NCI-H524 (cell line): ENCODE data around the gene SMC1B.
"Not testable (repeated sequence)": the region's sequence is repeated elsewhere in the genome, so short reads cannot be mapped to it uniquely, and the experiment has no call there.

Experiments used
- DNase-seq, 2 experiments: peaks; one replicate each; lab custom pipeline; 2025; lab: John Stamatoyannopoulos, UW

Gene SMC1B

DNA sequence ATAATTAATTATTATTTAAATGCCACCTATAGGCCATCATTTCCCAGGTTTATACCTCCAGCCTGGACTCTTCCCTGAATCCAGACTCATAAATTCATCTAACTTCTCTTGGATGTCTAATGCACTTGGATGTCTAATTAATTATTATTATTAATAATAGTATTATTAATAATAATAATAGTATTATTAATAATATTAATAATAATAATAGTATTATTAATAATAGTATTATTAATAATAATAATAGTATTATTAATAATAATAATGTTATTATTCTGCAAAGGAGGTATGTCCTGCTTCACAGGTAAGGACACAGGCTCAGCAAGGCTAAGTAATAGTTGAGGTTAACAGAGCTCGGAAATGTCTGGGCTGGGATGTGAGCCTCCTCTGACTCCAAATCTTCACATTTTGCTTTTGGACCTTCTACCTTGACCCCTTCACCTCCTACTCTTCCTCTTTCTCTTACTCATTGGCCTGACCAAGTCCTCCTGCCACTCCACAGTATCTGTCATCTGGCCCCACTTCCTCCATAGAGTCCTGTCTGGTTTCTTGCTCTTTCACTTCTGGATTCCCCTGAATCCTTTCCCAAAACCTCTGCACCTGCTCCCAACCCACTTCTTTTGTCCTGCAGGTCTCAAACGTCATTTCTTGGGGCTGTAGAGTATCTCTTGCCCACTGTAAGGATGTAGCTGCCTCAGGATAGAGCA lies 8.1 kb upstream of the SMC1B start:
- DNase-seq, result no peak

DNA sequence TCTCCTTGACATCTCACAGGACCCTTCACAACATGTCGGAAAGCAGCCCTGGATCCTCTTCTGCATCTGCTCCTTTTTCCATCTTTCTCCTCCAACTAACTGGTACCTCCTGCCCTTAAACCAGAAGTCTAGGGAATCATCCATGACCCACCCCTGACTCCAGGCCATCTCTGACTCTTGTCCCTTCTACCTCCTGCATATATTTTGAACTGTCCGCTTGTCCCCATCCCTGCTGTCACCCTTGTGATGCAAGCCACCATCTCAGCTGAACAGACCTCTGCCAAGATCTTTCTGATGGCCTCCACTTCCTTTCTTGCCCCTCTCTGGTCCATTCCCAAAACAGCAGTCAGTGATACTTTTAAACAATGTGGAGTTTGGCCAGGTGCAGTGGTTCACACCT lies 7.1 kb upstream of the SMC1B start:
- DNase-seq, result no peak

DNA sequence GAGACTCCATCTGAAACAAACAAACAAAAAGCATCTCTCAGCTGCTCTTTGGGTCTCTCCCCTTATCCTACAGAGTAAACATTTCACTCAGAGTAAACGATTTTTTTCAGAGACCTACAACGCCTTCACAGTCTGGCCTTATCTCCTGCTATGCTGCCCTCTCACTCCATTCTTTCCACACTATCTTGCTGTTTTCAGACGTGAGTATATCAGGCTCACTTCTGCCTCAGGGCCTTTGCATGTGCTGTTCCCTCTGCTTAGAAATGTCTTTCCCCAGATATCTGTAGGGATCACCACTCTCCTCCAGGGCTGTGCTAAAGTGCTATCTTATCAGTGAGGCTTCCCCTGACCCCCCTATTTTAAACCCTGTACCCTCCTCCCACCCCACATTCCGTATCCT lies 6.6 kb upstream of the SMC1B start:
- no peak for DNase-seq

DNA sequence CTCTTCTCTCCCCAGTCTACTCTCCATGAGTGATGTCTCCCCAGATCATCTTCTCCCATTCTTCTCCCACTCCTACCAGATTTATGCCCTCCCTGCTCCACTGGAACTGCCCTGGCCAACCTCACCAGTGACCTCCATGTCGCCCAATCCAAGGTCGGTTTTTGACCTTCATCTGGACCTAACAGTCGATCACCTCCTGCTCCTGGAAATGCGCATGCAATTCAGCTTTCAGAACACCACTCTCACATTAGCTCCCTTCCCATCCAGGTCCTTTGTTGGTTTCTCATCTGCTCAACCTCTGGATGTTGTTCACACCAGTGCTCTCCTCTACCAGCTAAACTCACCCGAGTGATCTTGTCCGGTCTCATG lies 5.4 kb upstream of the SMC1B start:
- no peak for DNase-seq

DNA sequence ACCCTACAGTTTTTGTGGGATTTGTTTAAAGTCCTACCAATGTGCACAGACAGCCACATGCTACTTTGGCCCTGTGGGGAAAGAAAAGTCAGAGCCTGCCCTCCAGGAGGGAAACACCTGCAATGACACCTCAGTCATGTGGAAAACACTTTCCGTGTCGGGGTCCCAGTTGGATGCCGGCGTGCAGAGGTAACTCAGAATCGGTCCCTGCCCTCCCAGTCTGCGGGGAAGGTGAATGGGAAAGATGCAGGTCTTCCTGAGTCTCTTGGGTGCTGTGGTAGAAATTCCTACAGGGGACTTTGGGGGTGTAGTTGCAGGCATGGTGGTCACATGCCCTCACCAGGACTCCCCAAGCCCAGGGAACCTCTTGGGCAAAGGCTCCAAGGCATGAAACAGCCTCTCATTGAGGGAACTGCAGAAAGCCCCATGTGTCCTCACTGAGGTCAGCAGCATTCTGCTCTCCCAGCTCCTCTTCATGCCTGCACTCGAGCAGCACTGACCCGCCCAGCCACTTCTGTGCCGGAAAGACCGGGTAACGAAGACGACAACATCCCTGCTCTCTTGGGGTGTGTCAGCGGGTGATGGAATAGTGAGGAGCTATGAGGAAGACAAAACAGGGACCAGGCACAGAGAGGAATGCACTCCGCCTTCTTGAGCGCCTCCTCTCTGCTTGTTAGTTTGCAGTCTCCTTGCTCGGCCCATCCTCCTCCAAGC lies 4.8 kb upstream of the SMC1B start:
- no peak for DNase-seq

DNA sequence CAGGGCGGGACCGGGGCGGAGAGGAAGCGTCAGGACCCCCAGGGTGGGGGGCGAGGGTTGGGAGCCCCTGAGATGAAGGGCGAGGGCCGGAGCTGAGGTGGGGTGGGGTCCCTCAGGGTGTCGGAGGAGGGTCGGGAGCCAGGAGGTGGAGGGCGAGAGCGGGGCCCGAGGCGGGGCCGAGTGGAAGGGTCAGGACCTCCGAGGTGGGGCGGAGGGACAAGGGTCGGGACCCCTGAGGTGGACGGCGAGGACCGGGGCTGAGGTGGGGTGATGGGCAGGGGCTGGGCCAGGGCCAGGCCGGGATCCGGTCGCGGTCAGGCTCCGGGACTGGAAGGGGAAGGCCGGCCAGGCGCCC lies 409 bp downstream of the SMC1B start:
- no peak for DNase-seq

DNA sequence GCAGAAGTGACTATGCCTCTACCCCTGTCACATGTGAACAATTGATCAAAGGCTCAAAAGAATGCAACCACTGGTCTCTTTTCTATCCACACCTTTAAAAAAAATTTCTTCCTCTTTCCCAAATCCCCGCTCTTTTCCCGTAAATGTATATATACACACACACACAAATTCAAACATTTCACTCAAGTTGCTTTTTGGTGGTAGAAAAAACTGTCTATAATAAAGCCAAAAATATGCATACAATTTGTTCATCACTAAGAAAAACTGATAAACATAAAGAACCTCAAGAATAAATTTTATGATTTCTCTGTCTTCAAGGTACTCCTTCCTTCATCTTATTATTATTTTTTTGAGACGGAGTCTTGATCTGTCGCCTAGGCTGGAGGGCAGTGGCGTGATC lies 5.6 kb downstream of the SMC1B start:
- no peak for DNase-seq

DNA sequence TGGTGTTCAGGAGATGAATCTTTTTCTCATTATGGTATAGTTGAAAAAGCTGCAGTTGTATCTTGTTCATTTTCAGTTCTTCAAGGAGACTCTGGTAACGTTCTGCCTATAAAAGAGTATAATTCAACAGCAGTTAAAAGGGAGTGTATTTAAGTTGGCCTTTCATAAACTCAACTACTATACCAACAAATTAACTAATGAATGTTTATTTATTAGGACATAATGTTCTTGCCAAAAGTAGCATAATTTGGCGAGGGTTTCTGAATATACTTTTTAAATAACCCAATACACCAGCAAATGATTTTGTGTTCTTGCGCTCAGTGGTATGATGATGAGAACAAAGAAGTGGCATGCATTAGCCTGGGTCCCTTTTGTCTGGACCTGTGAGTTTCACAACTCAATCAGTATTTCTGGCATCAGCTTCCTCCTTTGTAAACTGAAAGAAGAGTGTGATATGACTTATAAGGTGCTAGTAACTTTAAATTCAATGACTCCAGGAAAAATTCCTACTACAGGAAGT lies 10.9 kb downstream of the SMC1B start:
- no peak for DNase-seq

DNA sequence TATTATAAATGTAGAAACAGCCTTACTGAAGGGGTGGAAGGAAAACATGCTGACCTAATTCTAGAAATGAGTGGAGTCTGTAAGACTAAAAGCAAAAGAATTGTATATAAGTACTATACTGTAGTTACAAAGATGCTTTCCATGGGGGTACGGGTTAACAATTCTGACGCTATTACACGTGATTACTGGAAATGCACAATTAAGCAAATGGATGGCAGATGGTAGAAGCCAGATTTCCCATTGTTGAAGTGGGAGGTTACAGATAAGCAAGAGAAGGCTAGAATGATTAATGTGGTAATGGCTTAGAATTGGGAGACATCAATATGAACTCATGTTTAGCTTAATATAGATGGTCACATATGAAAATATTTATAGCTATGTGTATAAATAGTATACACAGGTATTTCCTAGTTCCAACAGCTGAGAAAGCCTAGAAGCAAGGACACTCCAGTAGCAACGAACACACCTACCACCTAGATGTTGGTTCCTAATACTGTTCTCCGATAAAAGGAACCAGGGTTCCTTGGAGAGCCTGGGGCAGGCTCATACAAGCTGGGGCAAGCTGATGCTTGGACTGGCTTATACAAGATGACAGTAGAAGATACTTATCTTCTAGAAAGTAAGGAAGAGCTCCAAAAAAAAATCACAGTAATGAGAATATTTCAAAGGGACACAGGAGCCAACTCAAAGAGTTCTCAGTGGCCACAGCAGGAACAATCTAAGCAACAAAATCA lies 13.5 kb downstream of the SMC1B start:
- peak; percentile 86 to 95 for DNase-seq

DNA sequence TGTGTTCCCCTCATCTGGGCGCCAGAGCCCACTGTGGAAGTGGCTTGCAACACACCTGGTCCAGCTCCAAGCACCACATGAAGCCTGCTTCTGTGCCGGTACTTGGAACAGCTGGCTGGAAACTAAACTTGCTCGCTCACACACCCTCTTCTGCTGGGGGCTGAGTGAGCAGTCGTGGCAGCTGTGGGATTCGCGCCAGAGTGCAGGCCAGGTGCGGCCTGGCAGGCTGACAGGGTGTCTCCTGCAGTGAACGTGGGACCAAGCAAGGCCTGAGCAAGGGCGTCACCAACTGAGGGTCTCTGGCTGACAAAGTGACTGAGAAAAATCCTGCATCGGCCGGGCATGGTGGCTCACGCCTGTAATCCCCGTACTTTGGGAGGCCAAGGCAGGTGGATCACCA lies 15.2 kb downstream of the SMC1B start:
- DNase-seq, result peak; percentile 40 to 85

DNA sequence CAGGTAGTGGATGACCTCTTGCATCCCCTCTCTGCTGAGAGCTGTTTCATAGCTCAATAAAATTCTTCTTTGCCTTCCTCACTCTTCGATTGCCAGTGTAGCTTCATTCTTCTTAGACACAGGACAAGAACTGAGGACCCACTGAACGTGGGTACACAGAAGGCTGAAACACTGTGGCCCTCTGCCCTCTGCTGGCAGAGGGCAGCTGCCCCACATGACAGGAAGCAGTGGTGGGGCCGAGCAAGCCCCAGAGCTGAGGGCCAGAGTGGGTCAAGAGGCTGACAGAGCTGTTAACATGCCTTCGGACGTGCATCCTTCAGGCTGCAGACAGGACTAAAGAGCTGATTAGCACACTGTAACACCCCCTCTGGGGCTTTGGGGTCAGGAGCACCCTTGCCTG lies 15.6 kb downstream of the SMC1B start:
- no peak for DNase-seq

DNA sequence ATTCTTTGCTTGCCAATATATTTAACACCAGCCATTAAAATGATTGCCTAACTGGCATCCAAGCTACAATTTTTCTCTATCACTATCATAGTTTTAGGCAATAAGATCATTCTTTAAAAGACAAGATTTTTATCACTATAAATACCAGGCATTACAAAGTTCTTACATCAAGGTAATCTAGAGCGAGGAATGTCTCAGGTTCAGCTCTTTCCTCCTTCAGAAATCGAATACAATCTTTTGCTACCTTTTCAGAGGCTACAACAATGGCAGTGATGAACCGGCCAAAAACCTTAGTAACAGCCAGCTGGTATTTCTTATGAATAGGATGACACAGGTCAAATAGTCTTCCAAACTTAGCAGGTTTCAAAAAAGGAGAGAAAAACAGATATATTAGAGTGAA lies 23.9 kb downstream of the SMC1B start:
- DNase-seq, result no peak

DNA sequence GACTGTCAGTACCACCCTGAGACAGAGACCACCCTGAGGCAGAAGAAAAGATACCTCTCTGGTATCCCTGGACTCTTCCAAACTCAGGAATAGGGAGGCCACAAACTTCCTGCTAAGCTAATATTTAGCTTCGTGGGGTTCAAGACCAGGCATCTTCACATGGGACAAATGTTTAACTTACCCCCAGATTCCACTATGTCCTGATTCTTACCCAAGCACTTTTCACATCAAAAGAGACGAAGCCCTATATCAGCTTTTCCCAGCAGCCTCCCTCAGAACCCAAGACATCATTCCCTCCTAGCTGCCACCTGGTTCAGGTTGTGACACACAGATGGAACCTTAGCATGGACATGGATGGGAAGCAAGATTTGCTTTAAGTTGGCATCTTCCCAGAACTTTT lies 32.1 kb downstream of the SMC1B start:
- DNase-seq, result no peak

DNA sequence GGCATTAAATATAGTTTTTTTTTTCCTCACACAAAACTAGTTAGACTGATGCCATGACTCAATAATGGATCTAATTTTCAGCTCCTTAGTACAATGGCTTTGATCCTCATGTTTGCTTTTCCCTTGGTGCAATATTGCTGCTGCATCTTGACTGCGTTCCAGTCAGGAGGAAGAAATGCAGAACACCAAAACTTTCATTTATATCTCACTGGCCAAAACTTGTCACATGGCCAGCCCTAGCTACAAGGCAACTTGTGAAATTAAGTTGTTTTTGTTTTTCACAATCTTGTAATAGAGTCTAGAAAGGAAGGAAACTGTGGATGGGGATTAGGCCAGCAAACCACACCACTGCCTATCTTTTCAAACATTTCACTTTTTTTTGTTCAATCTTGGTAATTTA lies 36.7 kb downstream of the SMC1B start:
- DNase-seq, result no peak

DNA sequence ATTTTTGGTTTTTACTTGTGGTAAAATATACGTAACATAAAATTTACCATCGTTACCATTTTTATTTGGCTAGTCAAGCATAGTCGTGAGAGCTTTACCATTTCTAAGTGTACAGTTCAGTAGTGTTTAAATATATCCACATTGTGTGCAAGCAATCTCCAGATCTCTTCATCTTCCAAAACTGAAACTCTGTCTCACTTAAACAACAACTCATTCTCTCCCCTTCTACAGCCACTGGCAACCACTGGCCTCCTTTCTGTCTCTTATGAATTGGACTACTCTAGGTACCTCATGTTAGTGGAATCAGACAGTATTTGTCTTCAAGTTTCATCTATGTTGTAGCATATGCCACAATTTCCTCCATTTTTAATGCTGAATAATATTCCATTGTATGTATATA lies 37.4 kb downstream of the SMC1B start:
- no peak for DNase-seq

DNA sequence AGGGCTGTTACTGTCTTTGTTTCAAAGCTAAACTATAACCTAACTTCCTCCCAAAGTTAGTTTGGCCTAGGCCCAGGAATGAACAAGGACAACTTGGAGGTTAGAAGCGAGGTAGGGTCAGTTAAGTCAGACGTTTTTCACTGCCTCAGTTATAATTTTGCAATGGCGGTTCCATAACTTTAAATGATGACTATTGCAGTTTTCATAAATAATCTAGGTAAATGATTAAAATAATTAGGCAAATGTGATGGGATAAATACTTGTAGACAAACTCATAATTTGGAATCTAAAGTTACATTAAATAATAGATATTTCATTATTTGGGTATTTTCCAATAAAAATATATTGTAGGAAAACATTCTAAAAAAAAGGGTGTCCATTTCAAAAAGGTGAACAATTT lies 39.8 kb downstream of the SMC1B start:
- DNase-seq, result not testable (repeated sequence)

DNA sequence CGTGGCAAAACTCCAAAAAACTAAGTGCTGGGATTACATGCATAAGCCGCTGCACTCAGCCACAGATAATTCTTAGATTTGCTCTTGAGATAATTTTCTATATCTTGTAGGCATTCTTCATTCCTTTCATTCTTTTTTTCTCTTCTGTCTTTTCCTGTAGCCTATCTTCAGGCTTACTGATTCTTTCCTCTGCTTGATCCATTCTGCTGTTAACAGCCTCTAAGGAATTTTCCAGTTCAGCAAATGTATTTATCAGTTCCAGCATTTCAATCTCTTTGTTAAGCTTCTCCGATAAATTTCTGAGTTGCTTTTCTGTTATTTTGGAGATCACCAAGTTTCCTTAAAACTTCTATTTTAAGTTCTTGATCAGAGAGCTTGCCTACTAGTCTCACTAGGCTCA lies 46.7 kb downstream of the SMC1B start:
- no peak for DNase-seq

DNA sequence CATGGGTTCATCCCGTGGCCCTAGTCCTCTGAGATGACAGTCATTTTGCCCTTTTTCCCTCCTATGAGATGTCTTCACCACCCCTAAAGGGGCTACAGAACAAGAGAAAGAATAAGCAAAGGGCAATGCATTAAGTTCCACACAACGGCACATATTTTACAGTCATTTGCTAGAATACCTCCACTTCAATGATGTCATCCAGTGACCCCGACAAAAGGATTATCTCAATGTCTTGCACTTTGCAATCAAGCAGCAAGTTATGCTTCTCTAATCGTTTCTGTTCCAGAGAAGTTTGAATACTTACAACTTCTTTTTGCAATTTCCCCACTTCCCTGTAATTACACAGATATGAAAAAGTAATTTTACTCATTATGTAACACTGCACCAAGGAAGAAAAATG lies 53.8 kb downstream of the SMC1B start:
- no peak for DNase-seq

DNA sequence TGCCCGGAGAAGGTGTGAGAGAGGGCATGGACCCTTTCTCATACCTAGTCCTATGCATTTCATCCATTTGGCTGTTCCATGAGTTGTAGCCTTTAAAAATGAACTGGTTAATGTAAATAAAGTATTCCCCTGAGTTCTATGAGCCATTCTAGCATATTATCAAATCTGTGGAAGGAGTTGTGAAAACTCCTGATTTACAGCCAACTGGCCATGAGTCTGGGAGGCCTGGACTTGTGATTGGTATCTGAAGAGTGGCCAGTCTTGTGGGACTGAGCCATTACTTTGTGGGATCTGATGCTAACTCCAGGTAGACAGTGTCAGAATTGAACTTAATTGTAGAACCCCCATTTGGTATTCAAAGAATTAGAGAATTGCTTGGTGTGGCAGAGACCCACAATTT lies 55.3 kb downstream of the SMC1B start:
- DNase-seq, result no peak

DNA sequence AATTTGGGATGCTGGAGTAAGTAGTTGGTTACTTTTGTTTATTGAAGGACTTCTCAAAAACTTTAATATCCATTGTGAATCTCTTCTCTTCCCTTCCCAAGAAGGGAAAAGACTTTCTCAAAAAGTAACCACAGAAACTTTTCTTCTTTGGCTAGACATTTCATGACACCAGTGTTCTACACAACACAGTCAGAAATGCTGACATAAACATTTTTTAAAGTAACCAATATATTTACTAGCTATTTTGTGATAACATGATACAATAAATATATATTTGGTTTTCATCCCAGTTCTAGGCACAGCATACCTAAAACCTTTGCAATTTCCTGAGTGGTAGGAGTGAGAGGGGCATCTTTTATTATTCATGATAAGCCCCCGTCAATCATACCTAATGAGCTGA lies 55.9 kb downstream of the SMC1B start:
- DNase-seq, result no peak

DNA sequence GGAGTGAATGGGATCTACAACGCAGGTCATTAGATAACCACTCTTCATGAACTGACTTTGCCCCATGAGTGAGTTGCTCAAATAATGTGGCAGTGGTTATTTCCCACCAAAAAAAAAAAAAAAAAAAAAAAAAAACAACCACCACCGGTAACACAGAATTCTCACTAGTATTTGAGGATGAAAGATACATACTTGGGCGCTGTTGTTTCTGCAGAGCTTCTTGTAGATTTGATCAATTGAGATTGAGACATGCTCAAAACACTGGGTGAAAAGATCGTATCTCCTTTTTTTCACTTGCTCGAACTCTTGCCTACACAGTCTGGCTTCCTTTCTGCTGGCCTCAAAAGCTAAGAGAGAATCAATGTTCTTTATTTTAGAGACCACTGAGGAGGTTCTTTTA lies 59.6 kb downstream of the SMC1B start:
- no peak for DNase-seq

DNA sequence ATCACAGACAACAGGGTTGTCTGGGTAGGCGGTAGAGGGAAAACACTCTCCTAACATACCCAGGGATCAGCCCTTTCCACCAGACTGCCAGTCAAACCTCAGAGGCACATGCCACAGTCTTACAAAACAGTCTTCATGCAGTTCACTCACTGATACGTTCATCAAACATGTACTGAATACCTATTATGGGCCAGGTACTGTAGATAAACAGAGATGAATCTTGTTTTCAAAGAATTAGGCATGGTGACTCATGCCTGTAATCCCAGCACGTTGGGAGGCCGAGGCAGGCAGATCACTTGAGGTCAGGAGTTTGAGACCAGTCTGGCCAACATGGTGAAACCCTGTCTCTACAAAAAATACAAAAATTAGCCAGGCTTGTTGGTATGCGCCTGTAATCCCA lies 60.6 kb downstream of the SMC1B start:
- not testable (repeated sequence) for DNase-seq

DNA sequence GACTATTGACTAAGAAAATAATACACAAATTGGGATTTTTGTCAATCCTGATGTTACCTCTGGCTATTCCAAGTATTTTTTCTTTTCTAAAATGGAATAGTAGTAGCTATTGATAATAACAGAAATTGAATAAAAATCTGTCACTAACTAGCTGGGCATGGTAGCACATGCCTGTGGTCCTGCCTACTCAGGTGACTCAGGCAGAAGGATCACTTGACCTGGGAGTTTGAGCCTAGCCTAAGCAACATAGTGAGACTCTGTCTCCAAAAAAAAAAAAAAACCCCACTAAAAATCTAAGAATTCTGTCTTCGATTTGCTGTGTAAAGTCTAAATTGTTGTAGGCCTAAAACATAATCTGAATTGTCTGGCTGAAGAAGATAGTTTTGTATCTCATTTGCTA lies 61.4 kb downstream of the SMC1B start:
- no peak for DNase-seq
